Stomach (tissue), 4 donors: ENCODE results near the gene PDE9A.

Experiments
- CTCF ChIP-seq, 7 experiments: fragments of 450-650 bp in 4 of 7; fragments of 200-600 bp in 3 of 7; sonication (generic) in 3 of 7; IDR thresholded peaks; one replicate each; pipeline ENCODE4 v1.5.1; 2016 to 2019; ENCODE audit warnings: antibody characterized with exemption in 7 of 7, control low read depth in 2 of 7, mild to moderate bottlenecking in 1 of 7
- POLR2AphosphoS5 ChIP-seq, 3 donors: sonication (generic); formaldehyde crosslinking; IDR thresholded peaks; one replicate each; pipeline ENCODE4 v1.6.1; 2016; ENCODE audit warnings: antibody characterized with exemption in 3 of 3

DNA sequence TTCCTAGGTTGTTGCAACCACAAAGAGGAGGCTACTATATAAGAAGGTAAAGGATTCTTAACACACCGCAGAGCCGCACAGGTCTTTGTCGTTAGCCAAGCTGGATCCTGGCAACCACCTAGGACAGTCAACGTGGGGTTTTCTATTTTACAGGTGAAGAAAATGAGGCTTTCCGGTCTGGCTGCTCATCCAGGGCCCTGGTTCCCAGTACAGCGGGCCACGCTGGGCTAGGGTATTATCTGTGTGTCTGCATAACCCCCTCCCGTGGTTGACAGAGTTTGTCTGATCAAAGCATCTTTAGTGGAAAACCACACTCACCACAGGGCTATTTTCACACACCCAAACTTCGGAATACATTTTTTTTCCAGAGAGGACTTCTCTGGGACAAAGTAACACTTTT lies 39.0 kb upstream of the PDE9A start:
- no peak for TF ChIP-seq CTCF (IDR thresholded peaks at IDR 0.05)
- TF ChIP-seq POLR2AphosphoS5 (IDR thresholded peaks at IDR 0.05), result no peak
